VCaP (cell line): ENCODE data around the gene PGGHG.

Source experiments
- H3K27ac ChIP-seq: fragments of 450-650 bp; 2 replicates; pipeline ENCODE4 v1.5.1; 2017
- TF ChIP-seq, protein P1 (sequence below): fragments of 450-650 bp; conservative IDR thresholded peaks from 2 replicates; pipeline ENCODE4 v1.5.1; 2017; ENCODE audit warnings: mild to moderate bottlenecking, moderate library complexity

The PGGHG gene

DNA sequence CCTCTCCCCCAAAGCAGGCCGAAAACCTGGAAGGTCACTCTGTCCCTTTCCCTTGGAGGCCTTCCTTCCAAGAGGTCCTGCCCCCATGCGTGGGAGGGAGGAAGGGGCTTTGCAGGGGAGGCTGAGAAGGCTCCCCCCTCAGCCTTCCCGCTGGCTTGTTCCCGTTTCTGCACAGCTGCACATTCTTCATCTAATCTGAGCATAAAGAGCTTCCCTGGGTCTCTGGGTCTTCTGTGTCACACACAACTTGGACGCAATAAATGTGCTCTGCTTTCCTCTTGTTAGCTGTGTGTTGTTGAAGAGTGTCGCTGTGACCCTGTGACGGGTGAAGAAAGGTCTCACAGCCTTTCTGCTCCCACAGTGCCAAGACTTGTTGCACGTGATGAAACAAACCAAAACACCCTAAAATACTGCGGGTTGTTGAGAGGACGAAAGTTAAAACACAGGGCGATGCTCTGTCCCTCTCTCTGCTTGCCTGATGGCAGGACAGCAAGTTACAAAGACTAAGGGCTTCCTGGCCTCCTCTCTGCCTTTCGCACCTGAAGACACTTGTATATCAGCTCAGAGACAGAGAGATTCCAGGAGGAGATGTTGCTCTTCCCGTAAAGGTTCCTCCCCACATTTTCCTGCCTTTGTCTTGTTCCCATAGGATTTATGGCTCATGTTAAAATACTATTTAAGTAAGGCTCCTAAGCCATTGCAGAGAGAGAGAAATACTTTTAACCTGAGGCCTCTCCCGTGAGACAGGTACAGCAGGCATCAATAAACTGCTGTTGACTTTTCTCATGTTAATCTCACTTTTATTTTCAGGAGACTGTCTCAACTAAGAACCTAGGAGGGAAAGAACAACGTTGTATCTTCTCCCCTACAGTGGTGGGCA, 47.1 kb downstream of the PGGHG start:
- H3K27ac ChIP-seq: no peak overlapping the region
- TF ChIP-seq, protein P1, sequence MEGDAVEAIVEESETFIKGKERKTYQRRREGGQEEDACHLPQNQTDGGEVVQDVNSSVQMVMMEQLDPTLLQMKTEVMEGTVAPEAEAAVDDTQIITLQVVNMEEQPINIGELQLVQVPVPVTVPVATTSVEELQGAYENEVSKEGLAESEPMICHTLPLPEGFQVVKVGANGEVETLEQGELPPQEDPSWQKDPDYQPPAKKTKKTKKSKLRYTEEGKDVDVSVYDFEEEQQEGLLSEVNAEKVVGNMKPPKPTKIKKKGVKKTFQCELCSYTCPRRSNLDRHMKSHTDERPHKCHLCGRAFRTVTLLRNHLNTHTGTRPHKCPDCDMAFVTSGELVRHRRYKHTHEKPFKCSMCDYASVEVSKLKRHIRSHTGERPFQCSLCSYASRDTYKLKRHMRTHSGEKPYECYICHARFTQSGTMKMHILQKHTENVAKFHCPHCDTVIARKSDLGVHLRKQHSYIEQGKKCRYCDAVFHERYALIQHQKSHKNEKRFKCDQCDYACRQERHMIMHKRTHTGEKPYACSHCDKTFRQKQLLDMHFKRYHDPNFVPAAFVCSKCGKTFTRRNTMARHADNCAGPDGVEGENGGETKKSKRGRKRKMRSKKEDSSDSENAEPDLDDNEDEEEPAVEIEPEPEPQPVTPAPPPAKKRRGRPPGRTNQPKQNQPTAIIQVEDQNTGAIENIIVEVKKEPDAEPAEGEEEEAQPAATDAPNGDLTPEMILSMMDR: no peak

DNA sequence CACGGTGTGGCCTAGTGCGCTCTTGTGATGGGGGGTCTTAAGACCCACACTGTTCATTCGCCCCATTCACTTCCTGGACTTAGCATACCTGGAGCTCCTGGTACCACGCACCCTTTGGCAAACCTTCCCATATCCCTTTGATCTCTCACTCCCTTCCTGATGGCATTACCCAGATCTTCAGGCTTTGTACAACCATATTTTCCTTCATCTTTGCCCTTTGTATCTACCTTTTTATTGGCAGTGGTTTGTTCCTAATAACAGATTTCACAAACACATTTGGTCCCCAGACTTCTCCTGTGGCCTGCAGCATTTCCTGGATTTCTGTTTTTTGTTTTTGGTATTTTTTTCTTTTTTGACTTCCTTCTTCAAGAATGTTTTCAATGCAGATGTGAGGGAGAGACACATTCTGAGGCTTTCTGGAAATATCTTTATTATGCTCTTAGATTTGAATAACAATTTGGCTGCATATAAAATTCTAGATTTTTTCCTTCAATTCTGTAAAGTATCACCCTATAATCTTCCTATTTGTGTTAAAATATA, 47.8 kb downstream of the PGGHG start:
- H3K27ac ChIP-seq: no peak overlapping the region
- TF ChIP-seq, protein P1: no peak

DNA sequence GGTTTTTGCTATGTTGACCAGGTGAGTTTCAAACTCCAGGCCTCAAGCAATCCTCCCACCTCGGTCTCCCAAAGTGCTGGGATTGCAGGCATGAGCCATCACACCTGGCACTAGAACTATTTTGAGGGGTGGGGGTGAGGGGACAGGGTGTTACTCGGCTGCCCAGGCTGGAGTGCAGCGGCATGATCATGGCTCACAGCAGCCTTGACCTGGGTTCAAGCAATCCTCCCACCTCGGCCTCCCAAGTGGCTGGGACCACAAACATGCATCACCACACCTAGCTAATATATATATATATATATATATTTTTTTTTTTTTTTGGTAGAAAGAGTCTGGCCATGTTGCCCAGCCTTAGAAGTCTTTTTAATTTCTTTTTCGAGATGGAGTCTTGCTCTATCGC, 48.8 kb downstream of the PGGHG start:
- H3K27ac ChIP-seq: no peak overlapping the region
- TF ChIP-seq, protein P1: no peak

DNA sequence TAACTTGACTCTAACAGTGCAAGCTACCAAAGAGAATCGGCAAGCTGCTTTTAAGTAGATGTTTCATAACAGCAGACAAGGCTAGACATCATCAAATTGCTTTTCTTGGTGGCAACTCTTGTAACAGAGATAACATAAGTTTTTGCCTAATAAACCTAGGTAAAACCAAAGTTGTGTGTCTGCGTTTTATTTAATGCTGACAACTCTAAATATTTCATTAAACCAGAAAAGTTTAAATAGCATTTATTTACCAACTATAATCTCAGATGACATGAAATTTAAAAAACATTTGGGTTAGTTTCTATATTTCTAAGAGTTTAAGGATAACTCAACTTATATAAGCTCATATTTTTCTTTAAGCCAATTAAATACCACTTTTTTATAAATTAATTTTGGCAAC, 51.0 kb downstream of the PGGHG start:
- no peak overlapping the region for H3K27ac ChIP-seq

DNA sequence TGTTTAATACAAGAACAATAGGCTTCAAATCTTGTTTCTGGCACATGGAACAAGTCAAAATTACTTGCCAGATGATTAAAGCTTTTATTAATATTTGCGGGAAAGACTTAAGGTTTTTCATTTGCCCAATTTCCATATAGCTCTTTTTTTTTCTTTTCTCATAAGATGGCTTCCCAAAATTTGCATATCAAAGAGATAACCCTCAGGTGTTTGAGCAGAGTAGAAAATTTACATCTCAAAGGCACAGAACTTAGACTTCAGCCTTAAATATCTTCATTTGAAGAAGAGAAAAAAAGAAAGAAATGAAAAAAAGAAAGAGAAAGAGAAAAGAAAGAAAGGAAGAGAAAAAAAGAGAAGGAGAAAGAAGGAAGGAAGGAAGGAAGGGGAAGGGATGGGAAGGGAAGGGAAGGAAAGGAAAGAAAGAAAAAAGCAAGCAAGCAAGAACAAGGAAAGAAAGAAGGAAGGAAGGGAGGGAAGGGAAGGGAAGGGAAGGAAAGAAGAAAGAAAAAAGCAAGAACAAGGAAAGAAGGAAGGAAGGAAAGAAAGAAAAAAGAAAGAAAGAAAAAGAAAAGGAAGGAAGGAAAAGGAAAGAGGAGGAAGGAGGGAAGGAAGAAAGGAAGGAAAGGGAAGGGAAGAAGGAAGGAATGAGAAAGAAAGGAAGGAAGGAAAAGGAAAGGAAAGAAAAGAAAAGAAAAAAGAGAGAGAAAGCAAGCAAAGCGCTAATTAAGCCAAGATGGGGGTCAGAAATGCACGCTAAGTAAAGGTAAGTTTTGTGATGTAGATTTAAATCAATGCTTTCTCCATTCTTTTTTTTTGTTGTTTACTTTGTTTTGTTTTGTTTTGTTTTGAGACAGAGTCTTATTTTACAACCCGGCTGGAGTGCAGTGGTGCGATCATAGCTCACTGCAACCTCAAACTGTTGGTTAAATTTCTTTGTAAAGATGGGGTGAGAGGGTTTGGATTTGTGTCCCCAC, 51.9 kb downstream of the PGGHG start:
- TF ChIP-seq, protein P1: no peak
- H3K27ac ChIP-seq: no peak overlapping the region

More for the DNA sequence above, 51.0 kb downstream of the PGGHG start:
- TF ChIP-seq, protein P1: no peak

DNA sequence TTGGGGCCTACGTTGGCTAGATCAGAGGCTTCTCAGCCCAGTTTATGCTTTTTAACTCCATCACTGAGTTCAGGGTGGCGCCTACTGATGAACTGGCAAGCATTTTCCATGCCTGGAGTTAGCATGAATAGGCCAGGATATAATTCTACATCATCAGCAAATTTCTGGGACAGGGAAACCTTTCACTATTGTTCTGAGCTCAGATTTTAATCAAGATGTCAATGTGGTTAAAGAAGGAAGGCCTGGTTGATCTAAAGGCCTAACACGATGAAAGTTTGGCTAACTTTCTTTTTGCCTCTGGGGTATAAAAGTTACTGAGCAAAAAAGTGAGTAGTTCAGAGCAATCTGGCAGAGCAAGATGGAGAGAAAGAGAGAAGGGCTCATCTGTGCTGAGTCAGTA, 53.4 kb downstream of the PGGHG start:
- H3K27ac ChIP-seq: no peak overlapping the region
- TF ChIP-seq, protein P1: no peak
